ENCODE data around the gene CMTM4. TPM values are rescaled to one million over a fixed set of nuclear protein-coding genes. Genes with fewer than 3 reads are reported as not detected.

The CMTM4 gene
- 17.8 TPM for total RNA-seq

DNA sequence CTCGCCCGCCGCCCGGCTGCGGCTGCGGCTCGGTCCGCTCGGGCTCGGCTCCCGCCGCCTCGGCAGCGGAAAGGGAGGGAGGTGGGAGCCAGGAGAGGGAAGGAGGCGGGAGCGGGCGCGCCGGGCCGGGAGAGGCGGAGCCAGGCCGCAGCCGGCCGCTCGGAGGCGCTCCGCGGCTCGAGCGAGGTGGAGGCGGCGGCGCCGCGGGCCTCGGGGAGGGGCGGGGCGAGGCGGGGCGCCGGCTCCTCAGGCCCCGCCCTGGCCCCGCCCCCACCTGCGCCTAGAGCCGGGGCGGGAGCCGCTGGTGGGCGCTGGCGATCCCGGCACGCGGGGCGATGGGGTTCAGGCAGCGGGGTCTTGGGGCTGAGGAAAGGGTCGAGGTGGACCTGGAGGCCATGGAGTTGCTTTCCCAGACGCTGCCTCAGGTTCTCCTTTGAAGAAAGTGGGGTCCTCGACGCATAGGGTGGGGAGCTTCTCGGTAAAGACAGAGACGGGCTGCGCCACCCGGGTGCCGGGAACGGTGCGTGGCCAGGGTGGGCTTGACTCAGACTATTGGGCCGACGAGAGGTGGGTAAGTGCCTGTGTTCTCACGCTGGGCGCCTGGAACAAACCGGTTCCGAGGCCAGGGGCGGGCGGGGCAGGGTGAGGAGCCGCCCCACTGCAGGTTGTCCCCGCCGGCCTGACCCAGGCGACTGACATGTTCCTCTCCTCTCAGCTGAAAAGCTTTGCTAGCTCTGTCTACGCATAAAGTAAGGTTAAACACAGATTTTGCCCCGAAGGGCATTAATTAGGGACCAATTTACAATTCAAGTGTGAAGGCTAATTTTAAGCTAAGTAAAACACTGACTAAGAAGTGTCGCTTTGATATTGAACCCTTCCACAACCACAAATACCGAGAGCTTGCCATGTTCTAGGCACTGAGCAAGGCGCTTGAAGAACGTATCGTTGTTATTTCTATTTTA lies at the start of gene CMTM4:
Gene CMTM4 (minus strand): TSS at position 75 of the 962 bp plus-strand sequence. CDS start 218 bp downstream, outside the sequence.
- peak; percentile 93 for ATAC-seq
- peak; percentile 90 for DNase-seq (ENCODE audit: low spot score)
- intact Hi-C loops (cut with DNase I) = no loop called here

DNA sequence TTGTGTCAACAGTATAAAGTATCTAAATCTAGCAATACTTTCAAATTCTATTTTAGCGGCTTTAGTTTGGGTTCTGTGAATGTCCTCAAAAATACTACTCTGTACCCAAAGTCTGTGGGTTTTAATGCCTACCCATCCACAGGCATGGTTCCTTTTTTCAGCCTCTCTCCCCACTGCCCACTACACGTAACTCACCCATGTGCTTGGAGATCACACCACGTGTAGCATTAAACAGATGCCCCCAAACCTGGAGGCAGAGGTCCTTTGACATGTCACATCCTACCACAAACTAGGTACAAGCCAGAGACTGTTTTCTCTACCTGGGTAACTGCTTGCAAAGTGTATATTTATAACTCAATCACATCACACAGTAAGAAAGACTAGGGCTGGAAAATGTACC lies 49.5 kb upstream of the CMTM4 start:
- DNase-seq (ENCODE audit: low spot score) (no peak), ATAC-seq (no peak)
- intact Hi-C loops (cut with DNase I) = no loop called here

DNA sequence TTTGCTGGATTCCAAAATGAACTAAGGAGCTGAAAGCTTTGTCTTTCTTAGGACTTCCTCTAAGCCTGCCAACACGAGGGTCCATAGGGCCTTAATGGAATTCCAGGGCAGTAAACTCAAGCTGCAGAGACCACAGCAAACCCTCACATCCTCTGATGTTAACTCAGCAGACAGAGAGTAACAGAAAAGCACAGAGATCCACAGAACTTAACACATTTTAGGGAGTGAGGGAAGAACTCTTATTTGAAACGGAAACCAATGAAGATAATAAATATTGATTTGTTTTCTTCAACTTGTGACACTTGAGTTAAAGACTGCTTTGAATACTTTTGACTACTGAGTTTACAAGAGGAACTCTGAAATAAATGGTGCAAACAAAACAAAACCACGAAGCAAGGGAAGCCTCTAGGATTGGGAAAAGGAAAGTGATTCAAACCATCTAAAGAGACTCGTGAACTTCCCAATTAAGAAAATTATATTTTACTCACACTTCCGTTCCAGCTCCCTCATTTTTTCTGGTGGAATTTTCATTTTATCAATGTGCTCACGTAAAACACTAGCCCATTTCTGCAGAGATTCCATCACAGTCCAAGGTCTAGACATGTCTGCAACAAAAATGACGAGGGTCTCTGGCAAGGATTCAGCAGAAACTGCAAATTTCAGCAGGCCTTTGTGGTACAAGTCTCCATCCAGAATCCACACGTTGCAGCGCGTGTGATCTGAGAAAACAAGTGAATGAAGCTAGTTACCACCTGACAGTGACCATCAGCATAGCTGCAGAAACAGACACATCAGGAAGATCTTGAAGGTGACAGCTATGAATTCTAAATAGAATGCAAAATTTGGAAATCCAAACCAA lies 45.6 kb upstream of the CMTM4 start:
- peak; percentile 53 for ATAC-seq
- intact Hi-C loops (cut with DNase I) = no loop called here

DNA sequence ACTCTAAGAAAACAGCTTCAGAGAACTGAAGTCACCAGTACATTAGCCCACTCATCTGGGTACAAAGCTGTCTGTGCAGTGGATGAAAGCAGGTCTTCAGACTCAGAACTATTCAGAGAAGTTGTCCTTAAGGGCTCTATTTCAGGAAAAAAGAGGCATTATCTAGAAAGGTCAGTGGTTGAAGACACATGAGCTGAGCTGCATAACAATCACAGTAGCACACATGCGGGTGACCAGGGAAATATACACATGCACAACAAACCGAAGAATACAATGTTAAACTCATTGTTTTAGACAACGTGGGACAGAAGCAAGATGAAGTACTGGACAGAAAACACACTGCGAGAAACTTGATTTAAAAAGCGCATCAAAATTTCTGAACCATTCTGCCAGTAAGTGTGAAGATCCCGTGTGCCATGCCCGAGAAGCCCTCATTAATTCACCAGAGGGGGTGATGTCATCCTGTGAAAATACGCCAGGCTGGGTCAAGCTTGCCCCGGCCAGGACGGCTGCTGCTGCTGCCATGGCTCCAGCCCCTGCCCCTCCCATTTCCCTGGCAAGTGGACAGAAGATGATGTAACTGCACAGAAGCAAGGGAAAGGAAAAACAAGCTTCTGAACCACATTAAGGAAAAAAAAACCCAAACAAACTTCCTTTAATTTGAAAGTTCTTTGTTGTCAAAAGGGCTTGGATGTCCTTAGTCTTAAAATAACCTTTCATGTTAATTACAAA lies 44.8 kb upstream of the CMTM4 start:
- DNase-seq (ENCODE audit: low spot score) (peak; percentile 91), ATAC-seq (peak; percentile 98)
- intact Hi-C loops (cut with DNase I) = no loop called here

More for the DNA sequence above, 45.6 kb upstream of the CMTM4 start:
- no peak for DNase-seq (ENCODE audit: low spot score)

DNA sequence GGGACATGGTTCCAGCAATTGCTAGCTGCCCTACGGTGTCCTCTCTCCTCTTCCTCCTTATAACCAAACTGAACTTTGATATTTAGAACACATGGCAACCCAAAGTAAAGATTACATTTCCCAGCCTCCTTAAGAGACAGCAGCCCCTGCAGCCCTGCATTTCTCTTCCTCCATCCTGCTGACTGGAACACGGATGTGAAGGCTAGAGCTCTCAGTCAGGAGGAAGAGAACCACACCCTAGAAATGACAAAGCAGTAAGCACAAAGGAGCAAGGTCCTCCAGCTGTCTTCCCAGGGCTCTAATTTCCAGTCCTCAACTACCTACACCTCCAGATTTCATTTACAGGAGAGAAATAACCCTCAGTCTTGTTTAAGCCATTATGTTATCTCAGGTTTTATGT lies 44.0 kb upstream of the CMTM4 start:
- no peak for ATAC-seq
- intact Hi-C loops (cut with DNase I) = no loop called here
- no peak for DNase-seq (ENCODE audit: low spot score)

DNA sequence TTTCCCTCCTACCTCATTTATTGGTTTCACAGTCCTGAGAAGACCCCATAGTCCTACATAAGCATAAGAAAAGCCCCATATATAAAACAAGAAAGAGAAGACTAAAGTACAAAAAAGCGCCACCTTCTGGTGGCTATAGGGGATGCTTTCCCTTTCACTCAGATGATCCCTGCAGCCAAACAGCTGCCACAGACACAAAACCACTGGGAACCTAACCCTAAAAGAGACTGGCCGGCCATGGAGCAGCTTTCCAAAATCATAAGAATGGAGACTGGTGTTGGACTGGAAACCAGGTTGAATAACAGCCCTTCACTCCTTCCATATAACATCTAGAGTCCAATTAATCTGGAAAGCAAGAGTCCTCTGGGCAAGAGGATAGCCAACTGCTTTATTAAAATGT lies 43.5 kb upstream of the CMTM4 start:
- ATAC-seq (no peak), DNase-seq (ENCODE audit: low spot score) (no peak)
- intact Hi-C loops (cut with DNase I) = no loop called here

DNA sequence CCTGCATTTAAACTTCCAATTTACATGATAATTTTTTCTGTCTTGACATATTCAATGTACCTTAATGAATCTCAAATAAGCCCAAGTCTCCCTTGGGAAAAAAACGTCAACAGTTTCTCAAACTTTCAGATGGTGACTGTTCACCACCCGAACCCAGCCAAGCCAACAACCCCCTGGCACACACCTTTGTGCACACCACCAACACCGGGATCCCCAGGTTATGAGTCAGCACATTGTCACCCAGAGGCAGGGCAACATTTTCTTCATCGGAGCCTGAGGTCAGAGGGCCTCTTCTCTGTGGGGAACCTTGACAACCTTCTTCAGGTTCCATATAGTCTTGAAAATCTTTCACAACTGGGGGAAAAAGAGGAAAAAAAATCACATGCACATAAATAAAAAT lies 39.3 kb upstream of the CMTM4 start:
- DNase-seq (ENCODE audit: low spot score) (no peak), ATAC-seq (no peak)
- intact Hi-C loops (cut with DNase I) = no loop called here

DNA sequence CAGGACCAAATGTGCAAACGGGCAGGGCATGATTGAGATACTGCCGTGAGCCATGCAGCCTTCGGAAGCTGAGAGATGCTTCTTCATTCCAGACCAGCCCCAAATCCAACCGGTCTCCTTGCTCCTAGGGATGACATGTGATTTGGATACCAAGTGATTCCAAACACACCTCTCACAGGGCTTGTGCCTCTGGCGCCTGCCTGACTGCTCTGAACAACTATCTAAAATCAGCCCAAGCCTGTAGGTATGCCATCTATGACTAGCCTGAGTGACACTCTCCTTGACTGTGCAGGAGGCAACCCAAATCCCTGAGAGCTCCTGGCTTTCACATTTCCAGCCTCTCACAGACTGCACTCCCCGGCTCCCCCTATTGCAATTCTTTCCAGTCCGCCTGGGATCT lies 34.6 kb upstream of the CMTM4 start:
- DNase-seq (ENCODE audit: low spot score) (no peak), ATAC-seq (no peak)
- intact Hi-C loops (cut with DNase I) = no loop called here

DNA sequence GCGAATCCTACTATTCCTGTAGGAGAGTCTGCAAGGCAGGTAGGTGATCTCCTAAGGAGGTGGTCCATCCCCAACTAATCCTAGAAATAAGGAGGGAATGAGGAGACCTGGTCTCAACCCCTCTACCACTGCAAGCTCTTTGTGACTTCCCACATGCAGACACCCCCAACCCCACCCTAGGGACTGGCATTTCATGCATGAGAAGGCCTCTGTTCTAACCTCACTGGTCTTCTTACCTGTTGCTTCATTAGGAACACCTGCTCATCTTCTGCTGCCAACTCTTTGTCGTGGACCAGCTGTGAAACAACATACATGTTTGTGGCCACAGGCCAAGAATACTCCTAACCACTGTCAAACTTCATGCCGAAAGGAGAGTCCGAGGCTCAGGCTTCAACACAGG lies 32.3 kb upstream of the CMTM4 start:
- DNase-seq (ENCODE audit: low spot score) (no peak), ATAC-seq (peak; percentile 31)
- intact Hi-C loops (cut with DNase I) = loop anchor here (5.0 to 10.0 kb wide), 2 partner anchors 117 to 136 kb away; no protein-coding TSS in a partner anchor

DNA sequence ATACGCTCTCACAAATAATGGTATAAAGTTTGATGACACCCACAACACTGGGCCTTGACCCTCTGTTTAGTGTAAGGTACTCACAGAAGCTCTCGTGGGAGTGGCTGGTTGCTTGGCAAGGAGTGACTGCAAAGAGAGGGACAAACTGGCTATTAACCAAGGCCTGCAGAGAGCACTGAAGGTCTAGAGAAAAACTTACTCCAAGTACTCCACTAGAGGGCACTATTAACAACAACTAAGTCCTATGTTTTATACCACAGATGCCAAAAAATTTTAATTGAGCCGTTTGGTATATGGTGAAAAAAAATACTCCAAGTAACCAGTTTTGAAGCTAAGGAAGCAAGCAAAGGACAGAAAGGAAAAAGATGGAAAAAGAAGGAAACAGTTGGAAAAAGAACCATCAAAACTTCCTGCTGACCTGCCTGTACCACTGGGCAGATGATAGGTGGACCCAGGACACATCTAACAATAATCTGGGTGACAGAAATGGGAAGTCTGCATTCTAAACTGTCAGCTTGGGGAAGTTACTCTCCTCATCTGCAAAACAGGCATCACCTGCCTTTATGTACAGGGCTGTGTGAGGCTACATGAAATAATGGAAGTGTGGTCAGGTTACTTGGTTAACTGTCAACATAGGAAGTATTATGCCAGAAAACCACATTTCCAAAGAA lies 31.7 kb upstream of the CMTM4 start:
- ATAC-seq (peak; percentile 89), DNase-seq (ENCODE audit: low spot score) (no peak)
- intact Hi-C loops (cut with DNase I) = loop anchor here (5.0 to 10.0 kb wide), 2 partner anchors 116 to 137 kb away; no protein-coding TSS in a partner anchor

DNA sequence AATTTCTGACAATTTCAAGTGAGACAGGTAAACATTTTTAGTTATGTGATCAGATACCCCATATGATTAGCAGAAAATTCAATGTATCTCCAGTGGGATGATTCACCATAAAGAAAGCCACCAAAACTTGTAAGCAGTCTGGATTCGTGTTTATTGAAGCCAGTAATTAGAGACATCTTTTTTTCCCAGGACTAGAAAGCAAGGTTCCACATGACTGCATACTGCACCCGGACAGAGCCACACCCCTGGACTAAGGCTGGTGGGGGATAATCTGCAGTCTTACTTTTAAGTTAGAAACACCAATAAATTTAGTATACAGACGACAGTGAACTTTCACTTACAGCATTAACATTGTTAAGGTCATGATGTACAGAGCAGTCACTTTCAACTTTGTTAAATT lies 24.2 kb upstream of the CMTM4 start:
- intact Hi-C loops (cut with DNase I) = loop anchor here (10.0 kb wide), 1 partner anchor 144 kb away; no protein-coding TSS in a partner anchor

DNA sequence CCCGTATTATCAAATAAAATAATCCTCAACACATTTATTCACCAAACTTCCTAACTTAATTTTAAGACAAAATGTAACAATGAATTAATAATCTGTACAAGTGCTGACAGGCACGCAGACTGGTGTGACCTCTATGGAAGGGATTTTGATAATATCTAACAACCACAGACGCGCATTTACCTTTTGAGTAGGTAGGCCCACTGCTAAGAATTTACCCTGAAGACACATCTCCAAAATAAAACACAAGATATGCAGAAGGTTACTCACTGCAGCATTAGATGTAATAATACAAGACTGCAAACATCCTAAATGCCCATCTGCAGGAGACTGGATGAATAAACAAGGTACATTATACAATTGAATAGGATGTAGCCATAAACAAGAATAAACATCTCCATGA lies 22.7 kb upstream of the CMTM4 start:
- no peak for DNase-seq (ENCODE audit: low spot score)
- intact Hi-C loops (cut with DNase I) = no loop called here
- ATAC-seq = no peak

More for the DNA sequence above, 24.2 kb upstream of the CMTM4 start:
- DNase-seq (ENCODE audit: low spot score) = no peak
- no peak for ATAC-seq

DNA sequence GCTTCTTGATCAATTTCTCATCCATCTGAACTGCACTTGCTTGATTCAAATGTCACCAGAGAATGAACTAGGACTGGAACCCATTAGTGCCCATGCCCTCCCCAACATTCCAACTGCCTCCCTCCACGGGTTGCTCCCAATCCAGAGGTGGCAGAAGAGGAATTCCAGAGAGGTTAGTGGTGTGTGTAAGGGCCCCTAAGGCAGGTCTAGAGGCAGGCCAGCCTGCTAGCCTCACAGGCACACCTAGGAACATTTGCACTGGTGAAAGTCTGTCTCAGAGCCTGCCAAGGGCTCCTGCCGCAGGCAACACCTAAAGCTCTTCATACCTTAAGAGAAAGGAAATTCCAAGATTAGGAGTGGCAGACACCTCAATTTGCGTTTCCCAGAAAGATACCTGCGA lies 21.2 kb upstream of the CMTM4 start:
- intact Hi-C loops (cut with DNase I) = no loop called here
- ATAC-seq (no peak), DNase-seq (ENCODE audit: low spot score) (no peak)

DNA sequence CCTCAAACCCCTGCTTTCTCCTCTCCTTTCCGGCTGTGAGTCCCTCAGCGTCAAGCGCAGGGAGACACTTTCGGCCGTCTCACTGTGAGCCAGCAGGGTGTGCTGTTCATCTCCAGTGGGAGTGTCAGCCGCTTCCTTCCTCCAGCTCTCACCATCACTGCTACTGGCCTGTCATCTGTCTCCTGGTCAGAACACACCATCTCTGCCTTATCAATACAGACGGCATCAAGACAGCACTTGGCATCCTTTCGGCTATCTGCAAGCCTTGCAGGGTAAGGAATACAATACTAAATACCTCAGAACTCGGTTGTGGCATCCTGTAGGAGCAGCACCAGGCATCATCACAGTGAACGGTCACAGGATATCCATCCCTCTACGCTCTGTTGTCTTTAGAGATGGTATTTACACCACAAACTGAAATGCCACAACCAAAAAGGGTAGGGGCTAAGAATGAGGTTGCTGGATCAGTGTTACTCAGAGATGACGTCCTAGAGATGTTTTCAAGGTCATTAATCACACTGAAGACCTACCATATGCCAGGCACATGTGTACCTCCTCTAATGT lies 20.7 kb upstream of the CMTM4 start:
- DNase-seq (ENCODE audit: low spot score) (no peak), ATAC-seq (peak; percentile 61)
- intact Hi-C loops (cut with DNase I) = no loop called here

DNA sequence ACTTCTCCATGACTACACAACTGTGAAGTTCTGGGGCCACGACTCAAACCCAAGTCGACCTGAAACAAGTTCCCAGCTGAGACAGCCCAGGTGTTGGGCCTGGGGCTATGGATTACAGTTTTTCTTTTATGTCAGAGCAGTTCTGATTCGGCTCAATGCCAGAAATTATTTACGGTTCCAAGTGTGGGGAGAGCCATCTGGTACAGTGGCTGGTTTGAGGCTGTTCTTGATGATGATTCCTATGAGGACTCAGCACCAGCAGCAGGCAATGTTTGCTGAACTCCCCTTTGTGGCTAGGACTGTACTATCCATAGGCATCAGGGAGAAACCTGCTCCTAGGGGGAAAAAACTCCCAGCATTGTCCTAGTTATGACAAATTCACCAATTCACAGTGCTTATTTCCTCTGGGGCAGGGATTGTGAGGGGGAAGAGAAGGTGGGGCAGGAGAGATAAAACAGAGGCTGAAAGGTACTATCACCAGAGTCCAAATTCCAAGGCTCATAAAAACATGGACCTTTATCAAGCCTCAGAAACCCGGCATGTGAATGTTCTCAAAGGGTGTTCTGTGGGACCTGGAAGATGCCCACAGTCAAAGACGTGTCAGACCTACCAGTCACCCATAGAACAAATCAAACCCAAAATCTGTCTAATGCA lies 18.2 kb upstream of the CMTM4 start:
- DNase-seq (ENCODE audit: low spot score) = no peak
- no peak for ATAC-seq
- intact Hi-C loops (cut with DNase I) = no loop called here

DNA sequence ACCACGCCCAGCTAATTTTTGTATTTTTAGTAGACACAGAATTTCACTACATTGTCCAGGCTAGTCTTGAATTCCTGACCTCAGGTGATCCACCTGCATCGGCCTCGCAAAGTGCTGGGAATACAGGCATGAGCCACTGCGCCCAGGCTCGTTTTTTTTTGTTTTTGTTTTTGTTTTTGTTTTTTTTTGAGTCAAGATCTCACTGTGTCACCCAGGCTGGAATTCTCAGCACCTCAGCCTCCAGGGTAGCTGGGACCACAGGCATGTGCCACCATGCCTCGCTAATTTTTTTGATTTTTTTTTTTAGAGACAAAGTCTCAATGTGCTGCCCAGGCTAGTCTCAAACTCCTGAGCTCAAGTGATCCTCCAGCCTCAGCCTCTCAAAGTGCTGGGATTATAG lies 17.5 kb upstream of the CMTM4 start:
- ATAC-seq (no peak), DNase-seq (ENCODE audit: low spot score) (no peak)
- intact Hi-C loops (cut with DNase I) = no loop called here

DNA sequence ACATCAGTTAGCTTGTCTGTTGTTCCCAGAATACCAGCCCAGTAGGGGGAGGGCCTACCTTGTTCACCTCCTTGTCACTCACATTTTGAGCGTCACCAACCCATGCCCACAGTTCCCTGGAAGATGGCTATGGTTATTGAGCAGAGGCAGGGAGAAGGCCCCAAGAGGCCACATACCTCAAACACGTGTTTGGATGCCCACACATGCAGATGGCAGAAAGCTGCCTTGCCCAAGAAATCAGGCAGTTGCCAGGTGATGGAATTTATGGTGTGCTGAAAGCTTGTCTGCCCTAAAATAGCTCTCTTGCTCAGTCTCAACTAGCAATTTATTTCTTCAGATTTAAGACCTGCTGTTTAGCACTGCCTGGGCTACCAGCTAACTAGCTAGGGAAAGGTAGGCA lies 16.5 kb upstream of the CMTM4 start:
- intact Hi-C loops (cut with DNase I) = no loop called here

DNA sequence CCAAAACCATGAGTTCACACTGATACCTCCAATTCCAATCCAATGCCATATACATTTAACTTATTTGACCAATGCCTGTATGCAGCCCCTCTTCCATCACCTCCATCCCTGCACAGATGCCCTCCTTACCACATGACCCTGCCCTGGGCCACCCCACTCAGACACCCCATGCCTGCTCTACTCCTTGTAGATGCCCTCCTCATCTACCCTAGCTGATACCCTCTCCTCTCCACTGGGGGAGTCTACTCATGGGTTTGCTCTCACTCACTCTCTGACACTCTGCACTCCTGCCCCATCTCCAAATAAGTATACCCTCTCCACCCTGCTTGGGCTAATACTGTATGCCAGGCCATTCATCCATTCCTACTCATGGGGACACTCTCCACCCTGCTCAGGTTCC lies 16.0 kb upstream of the CMTM4 start:
- intact Hi-C loops (cut with DNase I) = no loop called here
- no peak for ATAC-seq
- DNase-seq (ENCODE audit: low spot score) = no peak

More for the DNA sequence above, 16.5 kb upstream of the CMTM4 start:
- DNase-seq (ENCODE audit: low spot score) (no peak), ATAC-seq (no peak)
